Peyer's patch (tissue), 4 donors: ENCODE results near the gene SKOR1. TPM values are rescaled to one million over a fixed set of nuclear protein-coding genes. Genes with fewer than 3 reads are reported as not detected.

ENCODE experiments used
- DNase-seq, 3 donors: peaks; one replicate each; pipeline ENCODE4 v3.0.0-alpha.2; 2017 to 2019
- H3K27ac ChIP-seq, 4 donors: fragments of 200-600 bp; sonication (generic); one replicate each; pipeline ENCODE4 v1.5.1; 2016 to 2019
- H3K27me3 ChIP-seq, 2 donors: fragments of 200-600 bp; sonication (generic); one replicate each; pipeline ENCODE4 v1.5.1; 2019
- H3K36me3 ChIP-seq, 3 donors: fragments of 200-600 bp; sonication (generic); one replicate each; pipeline ENCODE4 v1.5.1; 2016 to 2019
- H3K4me1 ChIP-seq, 4 donors: fragments of 200-600 bp; sonication (generic); one replicate each; pipeline ENCODE4 v1.5.1; 2016 to 2019
- H3K4me3 ChIP-seq, 4 donors: fragments of 200-600 bp; sonication (generic); 1 replicate in 3 of 4; 2 replicates in 1 of 4; pipeline ENCODE4 v1.5.1; 2016 to 2019; ENCODE audit warnings: mild to moderate bottlenecking in 1 of 4
- H3K9me3 ChIP-seq, 4 donors: fragments of 200-600 bp; sonication (generic); one replicate each; pipeline ENCODE4 v1.5.1; 2016 to 2019; ENCODE audit warnings: mild to moderate bottlenecking in 1 of 4
- CTCF ChIP-seq, 6 experiments: fragments of 450-650 bp in 4 of 6; fragments of 200-600 bp in 2 of 6; sonication (generic) in 1 of 6; IDR thresholded peaks; one replicate each; pipeline ENCODE4 v1.5.1; 2017 to 2019; ENCODE audit warnings: antibody characterized with exemption in 6 of 6, mild to moderate bottlenecking in 3 of 6, moderate library complexity in 1 of 6
- POLR2A ChIP-seq, 2 donors: fragments of 450-650 bp; IDR thresholded peaks; one replicate each; pipeline ENCODE4 v1.5.1; 2017; ENCODE audit warnings: antibody characterized with exemption in 2 of 2, mild to moderate bottlenecking in 2 of 2, moderate library complexity in 2 of 2
- total RNA-seq, 4 donors: library from RNA; depleted of rRNA; stranded (reverse); fragments of >200 nt; gene quantifications; one replicate each; pipeline ENCODE4 v1.1.0, GENCODE V29; 2016

The SKOR1 gene
- total RNA-seq, 4 donors from 2014 or later = 1.2 to 5.0 (median 1.6) TPM

GRCh38 chr15:67796196-67797127 is 28.8 kb upstream of the SKOR1 start:
- H3K4me3 ChIP-seq = no peak overlapping the region
- DNase-seq = no peak
- TF ChIP-seq CTCF (IDR thresholded peaks at IDR 0.05) (no peak), POLR2A (IDR thresholded peaks at IDR 0.05) (no peak)
- H3K9me3 ChIP-seq = peaks cover 0 to 3% (median 0%) of the 10 kb centered on the region in 4 donors
- no peak overlapping the region for H3K27ac ChIP-seq
- H3K4me1 ChIP-seq = no peaks in the 10 kb centered on the region
- H3K27me3 ChIP-seq = no peaks in the 10 kb centered on the region
- H3K36me3 ChIP-seq = no peaks in the 10 kb centered on the region

- H3K4me1 ChIP-seq = no peaks in the 10 kb centered on the region
- H3K27ac ChIP-seq = no peak overlapping the region
- no peaks in the 10 kb centered on the region for H3K27me3 ChIP-seq
- no peak for DNase-seq
- TF ChIP-seq POLR2A (IDR thresholded peaks at IDR 0.05) = no peak
- no peak for TF ChIP-seq CTCF (IDR thresholded peaks at IDR 0.05)
- peaks cover 0 to 3% (median 0%) of the 10 kb centered on the region in 4 donors for H3K9me3 ChIP-seq
- H3K4me3 ChIP-seq = no peak overlapping the region
- no peaks in the 10 kb centered on the region for H3K36me3 ChIP-seq
These were observed 25.5 kb upstream of the SKOR1 start for GRCh38 chr15:67799801-67800205.

- H3K4me3 ChIP-seq = no peak overlapping the region
- no peaks in the 10 kb centered on the region for H3K36me3 ChIP-seq
- DNase-seq = no peak
- no peaks in the 10 kb centered on the region for H3K27me3 ChIP-seq
- TF ChIP-seq POLR2A (IDR thresholded peaks at IDR 0.05) (no peak), CTCF (IDR thresholded peaks at IDR 0.05) (no peak)
- no peak overlapping the region for H3K27ac ChIP-seq
- H3K9me3 ChIP-seq = no peaks in the 10 kb centered on the region
- no peaks in the 10 kb centered on the region for H3K4me1 ChIP-seq
These were observed 24.2 kb upstream of the SKOR1 start for GRCh38 chr15:67801142-67801541.

- Histone ChIP-seq H3K27ac (no peak overlapping the region), H3K27me3 (no peaks in the 10 kb centered on the region), H3K4me1 (no peaks in the 10 kb centered on the region), H3K4me3 (no peak overlapping the region), H3K9me3 (no peaks in the 10 kb centered on the region), H3K36me3 (no peaks in the 10 kb centered on the region)
- TF ChIP-seq POLR2A (IDR thresholded peaks at IDR 0.05) (no peak), CTCF (IDR thresholded peaks at IDR 0.05) (no peak)
- DNase-seq = no peak
These were observed 23.1 kb upstream of the SKOR1 start for GRCh38 chr15:67801926-67802914.

- H3K27me3 ChIP-seq = no peaks in the 10 kb centered on the region
- H3K36me3 ChIP-seq = no peaks in the 10 kb centered on the region
- no peak for TF ChIP-seq POLR2A (IDR thresholded peaks at IDR 0.05)
- TF ChIP-seq CTCF (IDR thresholded peaks at IDR 0.05) = no peak
- no peak overlapping the region for H3K27ac ChIP-seq
- no peaks in the 10 kb centered on the region for H3K9me3 ChIP-seq
- DNase-seq = no peak
- H3K4me3 ChIP-seq = no peak overlapping the region
- no peaks in the 10 kb centered on the region for H3K4me1 ChIP-seq
These were observed 22.0 kb upstream of the SKOR1 start for GRCh38 chr15:67803299-67803698.
